AG10803 (cell line): ENCODE measurements around the gene TTC23.
A peak's percentile ranks its signal among the peaks of the same experiment; 100 is the strongest.

Experiments used
- DNase-seq: peaks from one replicate; pipeline ENCODE4 v3.0.0; 2010; ENCODE audit warnings: low read depth
- H3K4me3 ChIP-seq: 2 replicates; pipeline ENCODE4 v1.5.1; 2011; ENCODE audit warnings: mild to moderate bottlenecking, low read length, control low read depth
- CTCF ChIP-seq: conservative IDR thresholded peaks from 2 replicates; pipeline ENCODE4 v1.5.1; 2011; ENCODE audit warnings: mild to moderate bottlenecking, low read length, control low read depth, inconsistent platforms

Gene TTC23

DNA sequence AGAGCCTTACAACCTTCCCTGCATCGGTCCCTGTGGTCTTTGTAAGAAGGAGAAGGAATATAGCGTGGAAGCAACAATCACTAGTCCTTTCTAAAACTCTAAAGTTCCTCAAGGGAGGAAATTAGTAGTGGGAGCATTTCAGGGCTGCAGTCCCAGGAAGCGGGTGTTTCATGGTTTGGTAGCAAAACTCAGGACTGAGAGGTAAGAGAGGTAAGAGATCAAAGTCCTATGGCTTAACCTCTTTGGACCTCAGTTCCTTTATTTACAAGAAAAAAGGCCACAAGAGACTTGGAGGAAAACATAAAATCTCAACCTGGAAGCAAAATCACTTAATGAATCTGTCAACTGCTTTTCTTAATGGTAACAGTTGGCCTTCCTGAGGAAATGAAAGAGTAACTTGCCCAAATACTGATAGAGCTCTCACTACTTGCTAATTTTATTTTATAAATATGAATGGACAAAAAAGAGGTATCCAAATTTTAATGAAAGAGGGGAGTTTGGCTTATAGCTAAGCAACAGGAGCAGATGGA is 16.2 kb upstream of the TTC23 start:
- no peak for DNase-seq
- H3K4me3 ChIP-seq = no peak overlapping the region
- no peak for TF ChIP-seq CTCF

DNA sequence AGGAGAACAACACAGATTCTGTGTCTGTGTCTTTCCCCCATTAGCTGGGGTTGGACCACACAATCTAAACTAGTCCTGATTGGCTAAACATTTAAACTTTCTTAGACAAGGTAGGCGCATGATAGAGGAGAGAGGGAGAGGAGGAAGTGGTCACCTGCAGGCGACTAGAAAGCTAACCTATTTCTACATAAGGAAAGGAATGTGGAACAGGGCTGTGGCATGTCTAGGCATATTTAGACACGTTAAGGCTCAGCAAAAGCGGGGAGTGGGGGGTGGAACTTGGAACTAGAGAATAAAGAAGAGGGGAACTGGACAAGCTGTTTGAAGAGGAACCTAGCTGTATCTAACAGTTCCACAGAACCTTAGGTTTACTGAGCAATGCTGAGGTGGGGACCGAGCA is 14.7 kb upstream of the TTC23 start:
- no peak for DNase-seq
- H3K4me3 ChIP-seq = no peak overlapping the region
- TF ChIP-seq CTCF = no peak

DNA sequence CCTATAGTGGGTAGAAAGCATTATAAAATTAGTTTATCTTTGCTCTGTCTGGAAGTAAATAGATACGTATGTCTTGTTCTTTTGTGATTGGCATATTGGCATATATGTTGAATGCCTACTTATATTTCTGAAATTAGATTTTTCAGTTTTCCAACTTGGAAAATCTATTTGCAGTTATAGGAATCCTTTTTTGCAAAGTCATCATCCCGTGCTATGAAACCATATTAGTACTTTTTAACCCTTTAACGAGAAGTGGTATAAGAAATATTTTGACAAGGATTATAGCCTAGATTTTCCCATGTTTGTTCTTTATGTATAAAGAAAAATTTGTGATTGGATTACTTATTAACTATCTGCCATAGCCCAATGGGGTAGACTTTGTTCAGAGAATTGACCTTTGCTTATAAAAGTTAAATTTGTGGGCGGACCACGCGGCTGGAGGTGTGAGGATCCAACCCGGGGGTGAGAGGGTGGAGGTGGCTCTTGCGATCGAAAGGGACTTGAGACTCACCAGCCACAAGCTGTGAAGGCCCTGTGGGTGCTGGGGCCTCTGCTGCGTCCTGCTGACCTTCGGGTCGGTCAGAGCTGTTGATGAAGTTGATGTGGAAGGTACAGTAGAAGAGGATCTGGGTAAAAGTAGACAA is 7.8 kb upstream of the TTC23 start:
- TF ChIP-seq CTCF = no peak
- DNase-seq = no peak
- H3K4me3 ChIP-seq = no peak overlapping the region

- peak; percentile 27 for TF ChIP-seq CTCF
- no peak overlapping the region for H3K4me3 ChIP-seq
- peak; percentile 87 for DNase-seq
Measured at GRCh38 chr15:99253381-99254090, 4.2 kb upstream of the TTC23 start.

GRCh38 chr15:99252326-99252725 is 2.9 kb upstream of the TTC23 start:
- peak overlapping the region; percentile 73 for H3K4me3 ChIP-seq
- no peak for DNase-seq
- TF ChIP-seq CTCF = no peak

DNA sequence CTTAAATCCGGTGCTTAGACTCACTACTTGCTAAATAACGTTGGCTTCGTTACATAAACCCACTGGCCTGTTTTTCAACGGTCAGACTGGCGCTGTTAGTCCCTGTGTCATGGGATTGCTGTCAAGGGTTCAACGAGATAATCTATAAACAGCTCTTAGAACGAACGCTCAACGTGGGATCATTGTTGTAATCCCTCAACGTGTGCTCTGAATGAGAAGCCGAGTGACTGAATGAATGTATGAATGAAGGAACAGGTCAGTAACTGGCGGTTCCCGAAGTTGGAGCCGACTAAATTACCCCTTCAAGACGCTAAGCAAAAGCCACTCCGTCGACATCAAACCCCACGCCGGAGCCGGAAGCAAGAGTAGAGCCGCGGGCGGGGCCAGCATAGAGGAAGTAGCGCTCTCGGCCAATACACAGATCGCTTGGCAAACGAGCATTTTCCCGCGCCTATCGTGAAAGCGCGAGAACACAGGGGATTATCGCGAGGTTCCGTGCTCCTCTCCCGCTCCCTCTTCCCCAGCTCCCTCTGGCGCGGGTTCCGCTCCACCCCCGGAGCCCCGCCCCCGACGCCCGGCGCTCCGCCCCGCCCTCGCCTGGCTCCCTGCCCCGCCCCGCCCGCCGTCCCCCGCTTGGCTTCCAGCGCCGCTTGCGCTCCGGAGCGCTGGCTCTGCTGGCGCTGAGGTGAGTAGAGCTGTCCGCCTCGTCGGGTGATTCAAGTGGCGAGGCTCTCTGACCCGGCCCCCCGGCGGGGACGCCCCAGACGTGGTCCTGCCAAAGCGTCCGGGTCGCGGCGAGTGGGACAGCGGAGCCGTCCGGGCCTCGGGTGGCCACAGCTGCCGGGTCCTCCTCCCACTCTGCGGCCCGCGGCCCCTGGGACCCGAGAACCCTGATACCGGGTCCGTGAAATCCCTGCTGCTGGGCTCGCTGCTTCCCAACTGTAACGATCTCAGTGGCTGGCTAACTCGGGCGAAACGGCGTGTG is 1.8 kb upstream of the TTC23 start, which contains the start of gene LRRC28:
Gene LRRC28, plus strand, starts transcription at position 625 of the 985 bp plus-strand sequence. CDS start 4,477 bp downstream, outside the sequence.
- H3K4me3 ChIP-seq = peak within 1 kb of the TSS; percentile 89
- peak; percentile 98 for DNase-seq
- no peak for TF ChIP-seq CTCF
